ENCODE measurements around the gene GOLGA8J. TPM values are rescaled to one million over a fixed set of nuclear protein-coding genes. Genes with fewer than 3 reads are reported as not detected.

GOLGA8J gene
- total and polyA plus RNA-seq, 2 experiments from 2014 or later = not detected

- TF ChIP-seq ZNF462 (CRISPR knock-in tag; IDR thresholded peaks at IDR 0.05) = no peak
- no peak for TF ChIP-seq CTCF (conservative IDR thresholded peaks at IDR 0.05; ENCODE audit: low read depth in 2 of 2)
Measured at GRCh38 chr15:30062881-30063280, 19.9 kb upstream of the GOLGA8J start (continued).

- Histone ChIP-seq H3K4me2 (no peak overlapping the region), H3K9me2 (ENCODE audit: insufficient read depth) (no peaks in the 10 kb centered on the region), H3F3A (replicated peaks; ENCODE audit: low read depth) (no peaks in the 10 kb centered on the region), H2AFZ (peak overlapping the region; percentile 43; the same call in 1 of the 2 replicates), H3K27ac (ENCODE audit: low read depth) (no peak overlapping the region), H3K4me1 (ENCODE audit: insufficient read depth) (no peaks in the 10 kb centered on the region; the same call in 1 of the 2 replicates), H3K36me3 (ENCODE audit: insufficient read depth) (no peaks in the 10 kb centered on the region), H3K79me2 (replicated peaks; ENCODE audit: insufficient read depth) (no peaks in the 10 kb centered on the region), H4K20me1 (replicated peaks; ENCODE audit: insufficient read depth) (no peaks in the 10 kb centered on the region), H3K27me3 (ENCODE audit: insufficient read depth) (no peaks in the 10 kb centered on the region), H3K4me3 (no peak overlapping the region)
- Mint-ChIP-seq H3K4me1 (peaks cover 2% of the 10 kb centered on the region; the same call in 2 of the 3 replicates), H3K36me3 (ENCODE audit: low read depth) (no peaks in the 10 kb centered on the region), H3K27me3 (ENCODE audit: insufficient read depth, low read depth, poor library complexity) (peaks cover 6% of the 10 kb centered on the region), H3K9me3 (no peaks in the 10 kb centered on the region; the same call in 2 of the 3 replicates), H3K27ac (no peak overlapping the region), H3K4me3 (no peak overlapping the region)
- DNase-seq (ENCODE audit: low spot score) = no peak
- ATAC-seq = no peak
- no peak for TF ChIP-seq POLR2AphosphoS5 (IDR thresholded peaks at IDR 0.05; ENCODE audit: low read depth)
- TF ChIP-seq EZH2phosphoT487 (IDR thresholded peaks at IDR 0.05; ENCODE audit: unreplicated experiment) = no peak
- TF ChIP-seq NANOG (IDR thresholded peaks at IDR 0.05; ENCODE audit: borderline replicate concordance) = no peak
- TF ChIP-seq REST (IDR thresholded peaks at IDR 0.05; ENCODE audit: unreplicated experiment) = no peak
- no peak for TF ChIP-seq STAT1 (IDR thresholded peaks at IDR 0.05; ENCODE audit: unreplicated experiment)
- no peak for TF ChIP-seq JUNB (IDR thresholded peaks at IDR 0.05; ENCODE audit: unreplicated experiment)
- no peak for TF ChIP-seq EZH2 (IDR thresholded peaks at IDR 0.05; ENCODE audit: low read depth, unreplicated experiment)
Measured at GRCh38 chr15:30063835-30064546, 18.8 kb upstream of the GOLGA8J start.
